NOMO-1 (cell line): ENCODE results near the gene TAS2R8.
"Not testable (repeated sequence)": the region's sequence is repeated elsewhere in the genome, so short reads cannot be mapped to it uniquely, and the experiment has no call there.

ENCODE experiments used
- DNase-seq, 2 experiments: peaks; one replicate each; lab custom pipeline; 2025; ENCODE audit not compliant: unreplicated experiment in 2 of 2; lab: John Stamatoyannopoulos, UW

The TAS2R8 gene

GRCh38 chr12:10807186-10807585 lies at the start of gene TAS2R8:
Gene TAS2R8, minus strand, starts transcription at chr12:10807286. Its CDS starts 306 bp downstream, at chr12:10806980.
- no peak for DNase-seq

- DNase-seq, result no peak
Measured at GRCh38 chr12:10855807-10856206, 48.7 kb upstream of the TAS2R8 start.

GRCh38 chr12:10853776-10854175 lies 46.7 kb upstream of the TAS2R8 start:
- no peak for DNase-seq

- DNase-seq, result no peak
Measured at GRCh38 chr12:10851243-10851858, 44.3 kb upstream of the TAS2R8 start.

- DNase-seq, result no peak
Measured at GRCh38 chr12:10849425-10849878, 42.4 kb upstream of the TAS2R8 start, which contains the start of gene PRR4. Gene PRR4, minus strand, starts transcription at chr12:10849475. Its CDS starts 38 bp downstream, at chr12:10849437.

GRCh38 chr12:10847744-10848143 lies 40.7 kb upstream of the TAS2R8 start:
- no peak for DNase-seq

GRCh38 chr12:10842862-10843261 lies 35.8 kb upstream of the TAS2R8 start:
- DNase-seq, result no peak

GRCh38 chr12:10838461-10838860 lies 31.4 kb upstream of the TAS2R8 start:
- DNase-seq, result no peak

- DNase-seq, result no peak
Measured at GRCh38 chr12:10829994-10830393, 22.9 kb upstream of the TAS2R8 start.

- no peak for DNase-seq
Measured at GRCh38 chr12:10826258-10826657, 19.2 kb upstream of the TAS2R8 start, which contains the start of gene TAS2R10. Gene TAS2R10, minus strand, starts transcription at chr12:10826358. Its CDS starts 89 bp downstream, at chr12:10826269.

GRCh38 chr12:10824957-10825356 lies 17.9 kb upstream of the TAS2R8 start:
- no peak for DNase-seq

- DNase-seq, result no peak
Measured at GRCh38 chr12:10811883-10812536, 4.9 kb upstream of the TAS2R8 start.

- no peak for DNase-seq
Measured at GRCh38 chr12:10810068-10810467, 3.0 kb upstream of the TAS2R8 start, which contains the start of gene TAS2R9. Gene TAS2R9, minus strand, starts transcription at chr12:10810168. Its CDS starts 93 bp downstream, at chr12:10810075.

- DNase-seq, result no peak
Measured at GRCh38 chr12:10802587-10802986, 4.5 kb downstream of the TAS2R8 start, which contains the start of gene TAS2R7. Gene TAS2R7, minus strand, starts transcription at chr12:10802627. Its CDS starts 57 bp downstream, at chr12:10802570.

- DNase-seq, result no peak
Measured at GRCh38 chr12:10801741-10802140, 5.3 kb downstream of the TAS2R8 start.

- DNase-seq, result no peak
Measured at GRCh38 chr12:10794222-10794621, 12.9 kb downstream of the TAS2R8 start.

GRCh38 chr12:10791769-10792168 lies 15.3 kb downstream of the TAS2R8 start:
- DNase-seq, result not testable (repeated sequence)

- DNase-seq, result no peak
Measured at GRCh38 chr12:10783252-10783651, 23.8 kb downstream of the TAS2R8 start.

- no peak for DNase-seq
Measured at GRCh38 chr12:10779103-10779502, 28.0 kb downstream of the TAS2R8 start.

GRCh38 chr12:10771132-10771733 lies 35.9 kb downstream of the TAS2R8 start:
- DNase-seq, result peak in 1 of 2 experiments; percentile 8

GRCh38 chr12:10759657-10760056 lies 47.4 kb downstream of the TAS2R8 start:
- no peak for DNase-seq
